Left lung (tissue), 10 donors: ENCODE data around the gene DOHH. TPM values are rescaled to one million over a fixed set of nuclear protein-coding genes. Genes with fewer than 3 reads are reported as not detected.

Experiments used
- ATAC-seq: fragments of 200-7000 bp; cut with Tn5 transposase; one replicate; pipeline ENCODE4 v1.9.1; 2020; ENCODE audit warnings: moderate library complexity
- DNase-seq, 4 donors: peaks; one replicate each; pipeline ENCODE4 v3.0.0-alpha.2; 2013 to 2020
- H3K27ac ChIP-seq, 2 donors: fragments of 200-600 bp; sonication (generic) in 1 of 2; one replicate each; pipeline versions ENCODE4 v1.5.0 to v1.8.0; 2020 to 2021
- H3K27me3 ChIP-seq, 2 donors: fragments of 200-600 bp; sonication (generic) in 1 of 2; one replicate each; pipeline versions ENCODE4 v1.5.0 to v1.8.0; 2020 to 2021
- H3K36me3 ChIP-seq, 2 donors: fragments of 200-600 bp; sonication (generic) in 1 of 2; one replicate each; pipeline versions ENCODE4 v1.5.0 to v1.8.0; 2020 to 2021
- H3K4me1 ChIP-seq, 2 donors: fragments of 200-600 bp; one replicate each; pipeline ENCODE4 v1.8.0; 2021
- H3K4me3 ChIP-seq, 2 donors: fragments of 200-600 bp; sonication (generic) in 1 of 2; one replicate each; pipeline versions ENCODE4 v1.5.0 to v1.8.0; 2020 to 2021; ENCODE audit warnings: mild to moderate bottlenecking in 1 of 2
- H3K9me3 ChIP-seq, 2 donors: fragments of 200-600 bp; sonication (generic) in 1 of 2; one replicate each; pipeline versions ENCODE4 v1.5.0 to v1.8.0; 2020 to 2021
- CTCF ChIP-seq, 2 donors: fragments of 200-600 bp; sonication (generic) in 1 of 2; IDR thresholded peaks; one replicate each; pipeline versions ENCODE4 v1.5.0 to v1.8.0; 2021; ENCODE audit warnings: antibody characterized with exemption in 2 of 2
- intact Hi-C, 2 donors: fragments of 100-400 bp; cut with DNase I; formaldehyde crosslinking; loops; one replicate each; pipeline versions ENCODE4 v1.11.2 to v1.14.2; 2022
- polyA plus RNA-seq, 6 donors: library from polyadenylated mRNA; unstranded; fragments of 120-200 nt; gene quantifications; one replicate each; pipeline ENCODE4 v1.2.1, GENCODE V29; 2013; ENCODE audit not compliant: insufficient read length in 6 of 6
- total RNA-seq, 2 donors: library from RNA; stranded (reverse); fragmentation: NEBNext Ultra II Directional; extraction: Animal tissue kit (Norgen Biotek cat#: 25700); gene quantifications; one replicate each; pipeline ENCODE4 v1.2.1, GENCODE V29; 2021
- donor health status: DM: no; HTN: yes; CAD: no.
- donor health status: DM: no; HTN: no; CAD: no.

Gene DOHH
- total and polyA plus RNA-seq, 8 donors: 5.8 to 14.1 (median 7.9) TPM

- H3K4me1 ChIP-seq: peaks cover 0 to 47% of the 10 kb centered on the region in 2 donors
- no peaks in the 10 kb centered on the region for H3K9me3 ChIP-seq
- intact Hi-C loops: no loop called here
- peaks cover 0 to 92% of the 10 kb centered on the region in 2 donors for H3K36me3 ChIP-seq
- peak overlapping the region in 1 of 2 donors; percentile 50 for H3K27ac ChIP-seq
- DNase-seq: no peak
- no peaks in the 10 kb centered on the region for H3K27me3 ChIP-seq
- H3K4me3 ChIP-seq: no peak overlapping the region
- no peak for ATAC-seq
- no peak for TF ChIP-seq CTCF (IDR thresholded peaks at IDR 0.05)
Observed at GRCh38 chr19:3444695-3445234, 55.7 kb downstream of the DOHH start.

- TF ChIP-seq CTCF (IDR thresholded peaks at IDR 0.05): no peak
- H3K27me3 ChIP-seq: no peaks in the 10 kb centered on the region
- peak in 1 of 4 donors; percentile 71 for DNase-seq
- peak; percentile 55 for ATAC-seq
- peaks cover 0 to 47% of the 10 kb centered on the region in 2 donors for H3K4me1 ChIP-seq
- H3K36me3 ChIP-seq: peaks cover 0 to 86% of the 10 kb centered on the region in 2 donors
- no peaks in the 10 kb centered on the region for H3K9me3 ChIP-seq
- H3K4me3 ChIP-seq: no peak overlapping the region
- peak overlapping the region; percentile 55 to 58 for H3K27ac ChIP-seq
- intact Hi-C loops: no loop called here
Observed at GRCh38 chr19:3443840-3444694, 56.4 kb downstream of the DOHH start.

GRCh38 chr19:3442487-3443071 is 57.9 kb downstream of the DOHH start:
- ATAC-seq: no peak
- no peaks in the 10 kb centered on the region for H3K9me3 ChIP-seq
- no peaks in the 10 kb centered on the region for H3K27me3 ChIP-seq
- DNase-seq: peak in 1 of 4 donors; percentile 49
- intact Hi-C loops: no loop called here
- peaks cover 0 to 85% of the 10 kb centered on the region in 2 donors for H3K36me3 ChIP-seq
- peak overlapping the region; percentile 39 to 58 for H3K27ac ChIP-seq
- H3K4me3 ChIP-seq: no peak overlapping the region
- TF ChIP-seq CTCF (IDR thresholded peaks at IDR 0.05): no peak
- peaks cover 0 to 47% of the 10 kb centered on the region in 2 donors for H3K4me1 ChIP-seq

GRCh38 chr19:3441986-3442329 is 58.5 kb downstream of the DOHH start:
- Histone ChIP-seq H3K36me3 (peaks cover 0 to 86% of the 10 kb centered on the region in 2 donors), H3K27ac (peak overlapping the region in 1 of 2 donors; percentile 39), H3K27me3 (no peaks in the 10 kb centered on the region), H3K4me1 (peaks cover 0 to 47% of the 10 kb centered on the region in 2 donors), H3K4me3 (no peak overlapping the region), H3K9me3 (no peaks in the 10 kb centered on the region)
- intact Hi-C loops: no loop called here
- DNase-seq: peak in 1 of 4 donors; percentile 61
- no peak for ATAC-seq
- no peak for TF ChIP-seq CTCF (IDR thresholded peaks at IDR 0.05)
